ENCODE data around the gene GUK1. TPM values are rescaled to one million over a fixed set of nuclear protein-coding genes. Genes with fewer than 3 reads are reported as not detected.

GUK1 gene
- total RNA-seq, 1 experiment from 2014 or later, result 111 TPM

GRCh38 chr1:228194436-228194835 is 54.4 kb downstream of the GUK1 start (continued):
- TF ChIP-seq PREB (CRISPR knock-in tag; IDR thresholded peaks at IDR 0.05; ENCODE audit: borderline replicate concordance) (no peak), ATF3 (CRISPR knock-in tag; conservative IDR thresholded peaks at IDR 0.05) (no peak), NFE2L1 (CRISPR knock-in tag; IDR thresholded peaks at IDR 0.05) (no peak), KAT7 (CRISPR knock-in tag; IDR thresholded peaks at IDR 0.05; ENCODE audit: borderline replicate concordance) (no peak), PRDM15 (CRISPR knock-in tag; IDR thresholded peaks at IDR 0.05) (no peak), ELF4 (CRISPR knock-in tag; IDR thresholded peaks at IDR 0.05; ENCODE audit: low read depth) (no peak), PRRX2 (CRISPR knock-in tag; IDR thresholded peaks at IDR 0.05) (no peak), NFATC4 (CRISPR knock-in tag; IDR thresholded peaks at IDR 0.05) (no peak), ZMAT4 (CRISPR knock-in tag; IDR thresholded peaks at IDR 0.05) (no peak), ZNF138 (CRISPR knock-in tag; conservative IDR thresholded peaks at IDR 0.05) (no peak)

- ChIA-PET POLR2A (no interaction called here), CTCF (no interaction called here)
- no peak for ATAC-seq
- Mint-ChIP-seq H3K27ac (no peak overlapping the region), H3K9me3 (peaks cover 47% of the 10 kb centered on the region), H3K4me3 (no peak overlapping the region), H3K4me1 (no peaks in the 10 kb centered on the region), H3K36me3 (peaks cover 22% of the 10 kb centered on the region), H3K27me3 (ENCODE audit: low read depth) (peaks cover 34% of the 10 kb centered on the region)
- no peak for DNase-seq (ENCODE audit: low spot score)
- TF ChIP-seq SMAD4 (CRISPR knock-in tag; IDR thresholded peaks at IDR 0.05) (no peak), ELF4 (CRISPR knock-in tag; IDR thresholded peaks at IDR 0.05; ENCODE audit: low read depth) (no peak), HMGXB4 (CRISPR knock-in tag; IDR thresholded peaks at IDR 0.05) (no peak), ZNF532 (CRISPR knock-in tag; IDR thresholded peaks at IDR 0.05; ENCODE audit: borderline replicate concordance) (no peak), OVOL2 (CRISPR knock-in tag; IDR thresholded peaks at IDR 0.05; ENCODE audit: borderline replicate concordance) (no peak), ZMAT4 (CRISPR knock-in tag; IDR thresholded peaks at IDR 0.05) (no peak), FOXP4 (CRISPR knock-in tag; IDR thresholded peaks at IDR 0.05) (no peak), ZNF416 (CRISPR knock-in tag; IDR thresholded peaks at IDR 0.05) (no peak), ZSCAN18 (CRISPR knock-in tag; IDR thresholded peaks at IDR 0.05) (no peak), ATF3 (CRISPR knock-in tag; conservative IDR thresholded peaks at IDR 0.05) (no peak)
These were observed 55.1 kb downstream of the GUK1 start for GRCh38 chr1:228194921-228195812.
